ENCODE measurements around the gene OR4K1. TPM values are rescaled to one million over a fixed set of nuclear protein-coding genes. Genes with fewer than 3 reads are reported as not detected.

The OR4K1 gene
- total RNA-seq, 1 experiment from 2014 or later = not detected

GRCh38 chr14:19917243-19917642 lies 13.5 kb upstream of the OR4K1 start:
- H3K9me3 ChIP-seq (ENCODE audit: insufficient read depth, low read depth) = no peaks in the 10 kb centered on the region
- DNase-seq = no peak
- intact Hi-C loops (cut with micrococcal nuclease; ENCODE audit: unreplicated experiment) = no loop called here
- H3K36me3 ChIP-seq (ENCODE audit: low read depth) = no peaks in the 10 kb centered on the region
- H3K79me2 ChIP-seq (ENCODE audit: low read depth) = no peaks in the 10 kb centered on the region
- no peaks in the 10 kb centered on the region for H3F3A ChIP-seq (ENCODE audit: insufficient read depth, low read depth)
- no peak overlapping the region for H2AFZ ChIP-seq
- H3K9me2 ChIP-seq (ENCODE audit: insufficient read depth) = no peaks in the 10 kb centered on the region
- H3K4me1 ChIP-seq (replicated peaks; ENCODE audit: insufficient read depth) = no peaks in the 10 kb centered on the region
- TF ChIP-seq EZH2 (IDR thresholded peaks at IDR 0.05; ENCODE audit: low read depth) = no peak
- TF ChIP-seq CTCF (conservative IDR thresholded peaks at IDR 0.05) = no peak
- no peak overlapping the region for H3K4me3 ChIP-seq
- BruUV-seq (replicated peaks) = no TSS peak
- H4K20me1 ChIP-seq (ENCODE audit: insufficient read depth) = no peaks in the 10 kb centered on the region
- ChIA-PET POLR2A (ENCODE audit: unreplicated experiment) (no interaction called here), CTCF (no interaction called here)
- no peak overlapping the region for H3K27ac ChIP-seq
- no peak overlapping the region for H3K4me2 ChIP-seq
- H3K27me3 ChIP-seq (ENCODE audit: insufficient read depth, low read depth) = no peaks in the 10 kb centered on the region

- Histone ChIP-seq H3K27me3 (ENCODE audit: insufficient read depth, low read depth) (no peaks in the 10 kb centered on the region), H4K20me1 (ENCODE audit: insufficient read depth) (no peaks in the 10 kb centered on the region), H2AFZ (no peak overlapping the region), H3K9me3 (ENCODE audit: insufficient read depth, low read depth) (no peaks in the 10 kb centered on the region), H3K79me2 (ENCODE audit: low read depth) (no peaks in the 10 kb centered on the region), H3K27ac (no peak overlapping the region), H3K4me3 (no peak overlapping the region), H3K4me2 (no peak overlapping the region), H3F3A (ENCODE audit: insufficient read depth, low read depth) (no peaks in the 10 kb centered on the region), H3K4me1 (replicated peaks; ENCODE audit: insufficient read depth) (no peaks in the 10 kb centered on the region), H3K36me3 (ENCODE audit: low read depth) (no peaks in the 10 kb centered on the region), H3K9me2 (ENCODE audit: insufficient read depth) (no peaks in the 10 kb centered on the region)
- TF ChIP-seq CTCF (conservative IDR thresholded peaks at IDR 0.05) (no peak), EZH2 (IDR thresholded peaks at IDR 0.05; ENCODE audit: low read depth) (no peak)
- no peak for DNase-seq
- ChIA-PET CTCF (no interaction called here), POLR2A (ENCODE audit: unreplicated experiment) (no interaction called here)
- intact Hi-C loops (cut with micrococcal nuclease; ENCODE audit: unreplicated experiment) = no loop called here
- no TSS peak for BruUV-seq (replicated peaks)
Observed at GRCh38 chr14:19917955-19918518, 12.7 kb upstream of the OR4K1 start.

GRCh38 chr14:19918553-19919264 lies 12.0 kb upstream of the OR4K1 start:
- CTCF ChIA-PET = no interaction called here

More at GRCh38 chr14:19918553-19919264, 12.0 kb upstream of the OR4K1 start:
- Histone ChIP-seq H3K36me3 (ENCODE audit: low read depth) (no peaks in the 10 kb centered on the region), H4K20me1 (ENCODE audit: insufficient read depth) (no peaks in the 10 kb centered on the region), H3K27me3 (ENCODE audit: insufficient read depth, low read depth) (no peaks in the 10 kb centered on the region), H3K4me1 (replicated peaks; ENCODE audit: insufficient read depth) (no peaks in the 10 kb centered on the region), H3K27ac (no peak overlapping the region), H3K9me3 (ENCODE audit: insufficient read depth, low read depth) (no peaks in the 10 kb centered on the region), H3K79me2 (ENCODE audit: low read depth) (no peaks in the 10 kb centered on the region), H3K4me2 (no peak overlapping the region), H2AFZ (no peak overlapping the region), H3F3A (ENCODE audit: insufficient read depth, low read depth) (no peaks in the 10 kb centered on the region), H3K4me3 (no peak overlapping the region), H3K9me2 (ENCODE audit: insufficient read depth) (no peaks in the 10 kb centered on the region)
- TF ChIP-seq EZH2 (IDR thresholded peaks at IDR 0.05; ENCODE audit: low read depth) (no peak), CTCF (conservative IDR thresholded peaks at IDR 0.05) (no peak)
- intact Hi-C loops (cut with micrococcal nuclease; ENCODE audit: unreplicated experiment) = no loop called here
- POLR2A ChIA-PET (ENCODE audit: unreplicated experiment) = no interaction called here
- no TSS peak for BruUV-seq (replicated peaks)
- DNase-seq = no peak
